Right atrium auricular region (tissue), 2 donors: ENCODE results near the gene BORCS8. TPM values are rescaled to one million over a fixed set of nuclear protein-coding genes. Genes with fewer than 3 reads are reported as not detected.

ENCODE experiments used
- DNase-seq: peaks from one replicate; pipeline ENCODE4 v3.0.0-alpha.2; 2019; ENCODE audit warnings: low spot score
- H3K27ac ChIP-seq, 2 donors: fragments of 200-600 bp; sonication (generic); 1 replicate in 1 of 2; 2 replicates in 1 of 2; pipeline ENCODE4 v1.5.1; 2016 to 2019
- H3K27me3 ChIP-seq, 2 donors: fragments of 200-600 bp; sonication (generic); one replicate each; pipeline versions ENCODE4 v1.5.1 to v1.6.0; 2017 to 2019
- H3K36me3 ChIP-seq: fragments of 200-600 bp; sonication (generic); one replicate; pipeline ENCODE4 v1.5.1; 2016
- H3K4me1 ChIP-seq, 2 donors: fragments of 200-600 bp; sonication (generic); one replicate each; pipeline versions ENCODE4 v1.5.1 to v1.6.0; 2017 to 2019
- H3K4me3 ChIP-seq, 2 donors: fragments of 200-600 bp; sonication (generic); 1 replicate in 1 of 2; 2 replicates in 1 of 2; pipeline ENCODE4 v1.5.1; 2017 to 2019; ENCODE audit warnings: mild to moderate bottlenecking in 1 of 2, moderate library complexity in 1 of 2
- H3K9me3 ChIP-seq, 2 donors: fragments of 200-600 bp; sonication (generic); one replicate each; pipeline ENCODE4 v1.5.1; 2019
- total RNA-seq, 2 donors: library from RNA; depleted of rRNA; stranded (reverse); fragments of >200 nt; gene quantifications; one replicate each; pipeline ENCODE4 v1.1.0, GENCODE V29; 2016
- TF ChIP-seq, protein P1 (sequence below), 2 donors: fragments of 200-600 bp; sonication (generic); IDR thresholded peaks; one replicate each; pipeline ENCODE4 v1.5.1; 2019; ENCODE audit warnings: antibody characterized with exemption in 2 of 2

Gene BORCS8
- total RNA-seq, 2 donors from 2014 or later, result 16.5 to 20.0 TPM

DNA sequence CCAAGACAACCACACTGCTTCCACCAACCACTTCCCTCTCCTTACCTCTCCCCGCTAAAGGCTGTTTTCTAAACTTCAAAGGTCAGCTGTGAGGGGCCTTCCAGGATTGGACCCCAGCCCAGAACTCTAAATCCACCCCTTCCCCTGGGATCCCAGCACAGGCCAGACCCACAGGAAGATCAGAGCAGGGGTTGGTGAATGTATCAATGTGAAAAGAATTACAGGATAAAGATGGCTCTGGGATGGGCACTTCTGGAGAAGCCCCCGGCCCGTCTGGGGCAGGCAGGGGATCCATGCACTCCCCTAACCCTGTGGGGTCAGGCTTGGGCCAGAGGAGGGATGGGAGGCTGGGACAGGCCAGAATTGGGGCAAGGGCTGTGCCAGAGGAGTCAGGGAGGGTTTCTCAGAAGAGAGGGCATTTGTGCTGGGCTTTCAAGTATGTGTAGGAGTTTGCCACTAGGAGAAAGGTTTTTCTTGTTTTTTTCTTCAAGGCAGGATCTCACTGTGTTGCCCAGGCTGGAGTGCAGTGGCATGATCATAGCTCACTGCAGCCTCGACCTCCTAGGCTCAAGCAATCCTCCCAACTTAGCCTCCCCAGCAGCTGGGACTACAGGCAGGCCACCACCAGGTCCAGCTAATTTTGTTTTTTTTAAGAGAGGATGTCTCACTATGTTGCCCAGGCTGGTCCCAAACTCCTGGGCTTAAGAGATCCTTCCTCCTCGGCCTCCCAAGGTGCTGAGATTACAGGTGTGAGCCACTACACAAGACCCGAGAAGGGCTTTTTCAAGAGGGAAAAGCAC is 20.9 kb downstream of the BORCS8 start:
- no peaks in the 10 kb centered on the region for H3K27me3 ChIP-seq
- DNase-seq, result no peak
- peak overlapping the region in 1 of 2 donors; percentile 35 for H3K4me3 ChIP-seq
- no peaks in the 10 kb centered on the region for H3K9me3 ChIP-seq
- H3K36me3 ChIP-seq, result no peaks in the 10 kb centered on the region
- H3K4me1 ChIP-seq, result peaks cover 0 to 18% of the 10 kb centered on the region in 2 donors
- no peak overlapping the region for H3K27ac ChIP-seq
- TF ChIP-seq, protein P1, sequence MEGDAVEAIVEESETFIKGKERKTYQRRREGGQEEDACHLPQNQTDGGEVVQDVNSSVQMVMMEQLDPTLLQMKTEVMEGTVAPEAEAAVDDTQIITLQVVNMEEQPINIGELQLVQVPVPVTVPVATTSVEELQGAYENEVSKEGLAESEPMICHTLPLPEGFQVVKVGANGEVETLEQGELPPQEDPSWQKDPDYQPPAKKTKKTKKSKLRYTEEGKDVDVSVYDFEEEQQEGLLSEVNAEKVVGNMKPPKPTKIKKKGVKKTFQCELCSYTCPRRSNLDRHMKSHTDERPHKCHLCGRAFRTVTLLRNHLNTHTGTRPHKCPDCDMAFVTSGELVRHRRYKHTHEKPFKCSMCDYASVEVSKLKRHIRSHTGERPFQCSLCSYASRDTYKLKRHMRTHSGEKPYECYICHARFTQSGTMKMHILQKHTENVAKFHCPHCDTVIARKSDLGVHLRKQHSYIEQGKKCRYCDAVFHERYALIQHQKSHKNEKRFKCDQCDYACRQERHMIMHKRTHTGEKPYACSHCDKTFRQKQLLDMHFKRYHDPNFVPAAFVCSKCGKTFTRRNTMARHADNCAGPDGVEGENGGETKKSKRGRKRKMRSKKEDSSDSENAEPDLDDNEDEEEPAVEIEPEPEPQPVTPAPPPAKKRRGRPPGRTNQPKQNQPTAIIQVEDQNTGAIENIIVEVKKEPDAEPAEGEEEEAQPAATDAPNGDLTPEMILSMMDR (IDR thresholded peaks at IDR 0.05), result no peak

DNA sequence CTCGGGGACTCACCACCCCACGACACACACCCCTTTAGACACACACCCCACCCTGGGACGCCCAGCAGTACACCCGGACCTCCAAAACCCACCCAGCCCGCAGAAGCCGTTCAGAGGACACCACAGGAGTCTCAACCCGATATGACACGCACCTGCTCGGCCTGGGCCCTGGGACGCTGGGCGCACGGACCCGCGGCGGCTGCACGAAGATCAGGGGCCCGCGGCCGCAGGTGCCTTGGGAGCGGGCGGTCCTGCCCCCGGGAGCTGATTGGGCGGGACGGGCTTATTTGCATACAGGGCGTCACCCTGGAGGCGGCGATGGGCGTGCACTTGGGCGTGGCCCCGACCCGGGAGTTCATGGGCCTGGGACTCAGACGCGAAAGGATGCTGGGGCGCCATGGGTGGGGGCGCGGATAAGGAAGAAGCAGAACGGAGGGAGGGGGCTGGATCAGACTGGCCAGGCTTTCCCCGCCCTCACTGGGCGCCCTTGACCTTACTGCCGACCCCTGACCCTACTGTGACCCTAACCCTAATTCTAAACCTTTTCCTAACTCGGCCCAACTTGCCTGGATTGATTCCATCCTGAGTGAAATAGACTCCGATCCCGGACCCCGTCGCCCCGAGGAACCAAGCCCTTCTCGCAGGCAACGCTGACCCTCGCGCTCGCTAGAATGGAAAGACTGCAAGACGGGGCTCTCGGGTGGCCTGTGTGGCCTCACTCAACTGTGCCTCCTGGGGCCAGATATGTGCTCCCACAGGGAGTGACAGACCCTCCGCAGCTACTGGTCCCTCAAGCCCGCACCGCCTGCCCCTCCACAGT is 21.7 kb downstream of the BORCS8 start, which contains the start of gene MEF2B:
TSS of gene MEF2B (minus strand) at position 211 of the 820 bp plus-strand sequence. CDS start 19,528 bp downstream, outside the sequence.
- H3K4me3 ChIP-seq, result peak within 1 kb of the TSS; percentile 8 to 35
- H3K27ac ChIP-seq, result no peak within 1 kb of the TSS
- H3K36me3 ChIP-seq, result no peaks in the 10 kb centered on the region
- TF ChIP-seq, protein P1 (IDR thresholded peaks at IDR 0.05), result no peak
- peaks cover 0 to 18% of the 10 kb centered on the region in 2 donors for H3K4me1 ChIP-seq
- peak; percentile 80 for DNase-seq
- no peaks in the 10 kb centered on the region for H3K9me3 ChIP-seq
- no peaks in the 10 kb centered on the region for H3K27me3 ChIP-seq

DNA sequence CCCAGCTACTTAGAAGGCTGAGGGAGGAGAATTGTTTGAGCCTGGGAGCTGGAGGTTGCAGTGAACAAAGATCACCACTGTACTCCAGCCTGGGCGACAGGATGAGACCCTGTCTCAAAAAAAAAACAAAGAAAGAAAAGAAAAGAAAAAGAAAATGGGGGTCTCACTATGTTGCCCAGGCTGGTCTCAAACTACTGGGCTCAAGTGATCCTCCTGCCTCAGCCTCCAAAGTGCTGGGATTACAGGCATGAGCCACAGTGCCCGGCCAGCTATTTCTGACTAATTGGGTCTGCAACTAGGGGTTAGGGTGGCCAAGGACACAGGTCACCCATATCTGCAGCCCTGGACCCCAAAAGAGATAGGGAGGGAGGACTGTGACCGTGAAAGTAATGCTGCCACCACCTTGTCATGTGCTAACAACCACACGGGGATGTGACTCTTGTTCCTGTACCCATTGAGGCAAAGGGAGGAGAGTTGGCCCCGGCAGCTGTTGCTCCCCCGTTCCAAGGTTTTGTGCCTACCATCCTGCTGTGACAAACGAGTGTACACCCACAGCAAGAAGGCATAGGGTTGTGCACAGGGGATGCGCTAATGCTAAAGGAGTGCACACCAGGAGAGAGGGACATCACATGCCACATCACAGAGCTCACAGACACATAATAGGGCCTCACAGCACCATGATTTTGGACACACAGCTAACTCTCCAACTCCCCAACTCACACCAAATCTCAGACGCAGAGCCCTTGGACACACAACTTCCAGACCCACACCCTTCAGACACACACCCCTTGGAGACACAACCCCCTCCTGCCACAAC is 22.5 kb downstream of the BORCS8 start:
- no peak for DNase-seq
- H3K4me3 ChIP-seq, result peak overlapping the region; percentile 8 to 35

DNA sequence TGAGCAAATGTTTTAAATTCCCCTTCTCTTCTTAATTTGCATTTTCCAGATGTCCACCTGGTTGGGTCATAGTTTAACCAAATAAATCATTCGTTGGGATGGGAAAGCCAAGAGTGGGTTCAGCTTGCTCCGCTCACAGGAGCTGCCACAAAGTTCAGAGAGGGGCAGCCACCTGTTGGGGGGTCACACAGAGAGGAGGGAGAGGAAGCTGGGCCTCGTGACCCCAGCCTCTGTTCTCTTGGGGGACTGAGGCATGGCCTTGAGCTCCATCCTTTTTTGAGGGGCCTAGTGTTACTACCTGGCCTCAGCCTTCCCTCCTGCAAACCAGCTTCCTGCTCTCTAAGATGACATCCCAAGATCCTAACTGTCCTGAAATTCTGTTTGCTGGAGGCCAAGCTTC is 24.3 kb downstream of the BORCS8 start:
- peaks cover 0 to 12% of the 10 kb centered on the region in 2 donors for H3K4me1 ChIP-seq

More for the DNA sequence above, 22.5 kb downstream of the BORCS8 start:
- no peaks in the 10 kb centered on the region for H3K36me3 ChIP-seq
- no peak overlapping the region for H3K27ac ChIP-seq
- no peaks in the 10 kb centered on the region for H3K9me3 ChIP-seq
- H3K4me1 ChIP-seq, result peaks cover 0 to 12% of the 10 kb centered on the region in 2 donors
- TF ChIP-seq, protein P1 (IDR thresholded peaks at IDR 0.05), result no peak
- no peaks in the 10 kb centered on the region for H3K27me3 ChIP-seq

DNA sequence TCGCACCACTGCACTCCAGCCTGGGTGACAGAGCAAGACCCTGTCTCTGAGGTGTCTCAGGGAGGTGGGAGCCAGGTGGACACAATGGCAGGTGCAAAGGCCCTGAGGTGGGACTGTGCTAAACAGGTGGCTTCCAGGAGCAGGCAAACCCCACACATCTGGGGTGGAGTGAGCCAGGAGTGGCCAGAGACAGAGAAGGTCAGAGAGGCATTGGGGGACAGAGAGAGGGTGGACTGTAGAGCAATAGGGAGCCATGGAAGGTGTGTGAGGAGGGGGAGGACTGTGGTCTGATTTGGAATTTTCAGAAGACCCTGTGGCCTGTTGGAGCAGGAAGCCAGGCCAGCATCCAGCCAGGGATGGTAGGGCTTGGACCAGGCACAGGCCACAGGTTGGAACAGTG is 26.6 kb downstream of the BORCS8 start:
- H3K4me1 ChIP-seq, result peaks cover 0 to 9% of the 10 kb centered on the region in 2 donors

More for the DNA sequence above, 24.3 kb downstream of the BORCS8 start:
- Histone ChIP-seq H3K36me3 (no peaks in the 10 kb centered on the region), H3K9me3 (no peaks in the 10 kb centered on the region), H3K4me3 (no peak overlapping the region), H3K27ac (no peak overlapping the region), H3K27me3 (no peaks in the 10 kb centered on the region)
- no peak for DNase-seq
- TF ChIP-seq, protein P1 (IDR thresholded peaks at IDR 0.05), result no peak

More for the DNA sequence above, 26.6 kb downstream of the BORCS8 start:
- H3K27ac ChIP-seq, result no peak overlapping the region
- H3K9me3 ChIP-seq, result no peaks in the 10 kb centered on the region
- no peak overlapping the region for H3K4me3 ChIP-seq
- no peaks in the 10 kb centered on the region for H3K27me3 ChIP-seq
- DNase-seq, result no peak
- TF ChIP-seq, protein P1 (IDR thresholded peaks at IDR 0.05), result no peak
- H3K36me3 ChIP-seq, result no peaks in the 10 kb centered on the region
